K562 (cell line): ENCODE measurements around the gene STX19. TPM values are rescaled to one million over a fixed set of nuclear protein-coding genes. Genes with fewer than 3 reads are reported as not detected.
A peak's percentile ranks its signal among the peaks of the same experiment; 100 is the strongest.

Source experiments
- ARNT ChIP-seq, 2 experiments: fragments of 450-650 bp; IDR thresholded peaks; 2 replicates each; pipeline ENCODE4 v1.6.1; 2016; ENCODE audit warnings: mild to moderate bottlenecking in 1 of 2
- EP300 ChIP-seq: IDR thresholded peaks from 2 replicates; pipeline ENCODE4 v1.6.1; 2012; ENCODE audit warnings: low read length, improper control_type of control experiment
- FOXJ3 ChIP-seq: sonication (generic); formaldehyde crosslinking; IDR thresholded peaks from 2 replicates; pipeline ENCODE4 v1.4.0; 2020; ENCODE audit warnings: mild to moderate bottlenecking, missing genetic modification reagents
- HDAC6 ChIP-seq: IDR thresholded peaks from 2 replicates; pipeline ENCODE4 v1.6.1; 2012; ENCODE audit warnings: low read depth, mild to moderate bottlenecking, control low read depth, inconsistent platforms, low read length, moderate library complexity
- NFXL1 ChIP-seq: fragments of 450-650 bp; formaldehyde crosslinking; IDR thresholded peaks from 2 replicates; pipeline ENCODE4 v1.4.0; 2021; ENCODE audit warnings: mild to moderate bottlenecking
- NR2C1 ChIP-seq, 2 experiments: fragments of 450-650 bp; IDR thresholded peaks; 2 replicates each; pipeline ENCODE4 v1.6.1; 2017; ENCODE audit warnings: mild to moderate bottlenecking in 2 of 2, antibody characterized with exemption in 1 of 2, inconsistent platforms in 1 of 2, missing compliant biosample characterization in 1 of 2, missing genetic modification characterization in 1 of 2
- POLR2G ChIP-seq: fragments of 200-400 bp; formaldehyde crosslinking; IDR thresholded peaks from 2 replicates; pipeline ENCODE4 v1.6.1; 2017; ENCODE audit warnings: low read depth, mild to moderate bottlenecking, antibody characterized with exemption, low read length, moderate library complexity
- ZNF12 ChIP-seq: sonication (generic); formaldehyde crosslinking; IDR thresholded peaks from 2 replicates; pipeline ENCODE4 v1.4.0; 2020; ENCODE audit warnings: mild to moderate bottlenecking, missing genetic modification reagents
- ZNF239 ChIP-seq: fragments of 250-450 bp; sonication (Bioruptor Pico); IDR thresholded peaks from 2 replicates; pipeline ENCODE4 v1.4.0; 2020; ENCODE audit warnings: mild to moderate bottlenecking
- ZNF311 ChIP-seq: fragments of 250-450 bp; sonication (Bioruptor Pico); IDR thresholded peaks from 2 replicates; pipeline ENCODE4 v1.4.0; 2020; ENCODE audit warnings: mild to moderate bottlenecking, moderate library complexity
- polyA plus RNA-seq, 8 experiments: library from polyadenylated mRNA; depleted of rRNA in 4 of 8; stranded (reverse) in 5 of 8; unstranded in 3 of 8; fragments of >200 nt; fragmentation: Nextera tagmentation in 2 of 8; fragmentation: Illumina TruSeq in 1 of 8; extraction: Ambion mirVana in 2 of 8; extraction: Trizol in 1 of 8; gene quantifications; 2 replicates each; pipeline versions ENCODE4 v1.2.1 to v1.2.3, GENCODE V29; 2011 to 2014; ENCODE audit warnings: inconsistent platforms in 1 of 8, missing spikeins in 1 of 8
- total RNA-seq, 7 experiments: library from RNA; depleted of rRNA in 6 of 7; stranded (reverse); fragments of >200 nt in 6 of 7; fragmentation: Illumina TruSeq in 2 of 7; extraction: Trizol in 2 of 7; gene quantifications; 2 replicates each; pipeline versions ENCODE4 v1.2.1 to v1.2.3, GENCODE V29; 2011 to 2021; ENCODE audit warnings: low replicate concordance in 1 of 7
- TF ChIP-seq, protein P1 (sequence below): sonication (generic); formaldehyde crosslinking; IDR thresholded peaks from 2 replicates; pipeline ENCODE4 v1.8.0; 2022; ENCODE audit warnings: mild to moderate bottlenecking, missing genetic modification reagents
- TF ChIP-seq, protein P2 (sequence below): IDR thresholded peaks from 2 replicates; pipeline ENCODE4 v1.6.1; 2016; ENCODE audit warnings: missing genetic modification characterization, missing compliant biosample characterization
- TF ChIP-seq, protein P3 (sequence below): sonication (generic); formaldehyde crosslinking; IDR thresholded peaks from 2 replicates; pipeline ENCODE4 v1.9.0; 2022; ENCODE audit warnings: mild to moderate bottlenecking, missing genetic modification reagents
- TF ChIP-seq, protein P4 (sequence below), 2 experiments: fragments of 450-650 bp; IDR thresholded peaks; 2 replicates each; pipeline ENCODE4 v1.6.1; 2016
- TF ChIP-seq, protein P5 (sequence below): fragments of 450-650 bp; IDR thresholded peaks from one replicate; pipeline ENCODE4 v1.6.1; 2018; ENCODE audit warnings: mild to moderate bottlenecking, moderate library complexity; ENCODE audit not compliant: partially characterized antibody
- TF ChIP-seq, protein P6 (sequence below), 2 experiments: IDR thresholded peaks in 1 of 2; conservative IDR thresholded peaks in 1 of 2; 2 replicates each; pipeline ENCODE4 v1.6.1; 2016; ENCODE audit warnings: low read depth in 2 of 2, mild to moderate bottlenecking in 1 of 2, missing compliant biosample characterization in 1 of 2, missing genetic modification characterization in 1 of 2, moderate library complexity in 1 of 2

The STX19 gene
- total and polyA plus RNA-seq, 9 of the 15 experiments (the other 6 are each of a cell fraction or from before 2014, with no cell fraction given), result 0.04 TPM; not detected in 8

DNA sequence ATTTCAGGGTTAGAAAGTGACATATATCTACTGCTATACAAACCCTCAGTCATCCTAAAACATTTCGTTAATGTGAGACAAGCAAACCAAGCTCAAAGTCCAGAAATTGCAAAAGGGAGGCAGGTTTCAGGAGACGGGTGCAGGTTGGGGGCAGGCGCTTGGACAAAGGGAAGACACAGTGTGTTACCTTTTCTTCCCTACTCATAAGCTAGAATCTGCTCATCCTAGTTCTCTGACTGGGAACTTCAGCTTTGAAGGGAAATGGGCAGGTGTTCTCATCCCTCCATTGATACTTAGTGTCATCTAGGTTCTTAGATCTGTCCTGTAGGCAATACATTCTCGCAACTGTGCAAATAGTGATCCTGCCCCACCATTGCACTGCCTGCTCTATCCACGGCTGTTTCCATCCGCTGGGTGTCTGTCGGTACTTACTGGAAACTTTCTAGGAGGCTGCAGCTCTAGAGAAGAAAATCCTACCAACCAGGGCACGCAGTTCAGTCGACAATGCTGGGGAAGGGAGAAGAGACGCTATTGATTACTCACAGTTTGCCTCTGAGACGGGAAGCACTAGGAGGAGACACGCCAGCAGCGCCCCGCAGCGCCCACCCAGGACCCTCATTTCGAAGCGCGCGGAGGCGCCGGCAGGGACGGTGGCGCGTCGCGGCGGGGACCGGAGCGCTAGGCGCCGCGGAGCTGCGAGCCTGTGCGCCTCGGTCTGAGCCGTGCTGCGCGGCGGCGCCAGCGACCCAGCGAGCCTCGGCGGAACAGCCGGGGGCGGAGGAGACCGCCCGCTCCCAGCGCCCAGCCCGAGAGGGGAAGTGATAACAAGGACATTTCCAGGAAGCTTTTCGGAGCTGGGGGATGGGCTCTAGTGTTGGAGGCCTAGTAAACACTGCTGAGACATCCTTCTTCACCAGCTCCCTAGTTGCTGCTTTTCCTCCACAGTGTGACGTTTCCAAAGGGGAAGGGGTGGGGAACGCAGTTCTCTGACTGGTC, 55.0 kb downstream of the STX19 start, which contains the start of gene PROS1 (continued):
- TF ChIP-seq ARNT (IDR thresholded peaks at IDR 0.05) (0 out of 4 replicates have a peak, but pooled peaks of 1 of the 2 experiments have one; percentile 18), ZNF311 (CRISPR knock-in tag) (no peak), ZNF12 (no peak), HDAC6 (no peak), FOXJ3 (CRISPR knock-in tag) (no peak), NR2C1 (IDR thresholded peaks at IDR 0.05) (no peak), NR2C1 (tag; IDR thresholded peaks at IDR 0.05) (no peak), EP300 (peak; percentile 66; the same call in 1 of the 2 replicates), NFXL1 (CRISPR knock-in tag) (no peak), ZNF239 (CRISPR knock-in tag) (no peak), POLR2G (peak; percentile 98)
- TF ChIP-seq, protein P1, sequence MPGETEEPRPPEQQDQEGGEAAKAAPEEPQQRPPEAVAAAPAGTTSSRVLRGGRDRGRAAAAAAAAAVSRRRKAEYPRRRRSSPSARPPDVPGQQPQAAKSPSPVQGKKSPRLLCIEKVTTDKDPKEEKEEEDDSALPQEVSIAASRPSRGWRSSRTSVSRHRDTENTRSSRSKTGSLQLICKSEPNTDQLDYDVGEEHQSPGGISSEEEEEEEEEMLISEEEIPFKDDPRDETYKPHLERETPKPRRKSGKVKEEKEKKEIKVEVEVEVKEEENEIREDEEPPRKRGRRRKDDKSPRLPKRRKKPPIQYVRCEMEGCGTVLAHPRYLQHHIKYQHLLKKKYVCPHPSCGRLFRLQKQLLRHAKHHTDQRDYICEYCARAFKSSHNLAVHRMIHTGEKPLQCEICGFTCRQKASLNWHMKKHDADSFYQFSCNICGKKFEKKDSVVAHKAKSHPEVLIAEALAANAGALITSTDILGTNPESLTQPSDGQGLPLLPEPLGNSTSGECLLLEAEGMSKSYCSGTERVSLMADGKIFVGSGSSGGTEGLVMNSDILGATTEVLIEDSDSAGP (CRISPR knock-in tag), result no peak
- TF ChIP-seq, protein P2, sequence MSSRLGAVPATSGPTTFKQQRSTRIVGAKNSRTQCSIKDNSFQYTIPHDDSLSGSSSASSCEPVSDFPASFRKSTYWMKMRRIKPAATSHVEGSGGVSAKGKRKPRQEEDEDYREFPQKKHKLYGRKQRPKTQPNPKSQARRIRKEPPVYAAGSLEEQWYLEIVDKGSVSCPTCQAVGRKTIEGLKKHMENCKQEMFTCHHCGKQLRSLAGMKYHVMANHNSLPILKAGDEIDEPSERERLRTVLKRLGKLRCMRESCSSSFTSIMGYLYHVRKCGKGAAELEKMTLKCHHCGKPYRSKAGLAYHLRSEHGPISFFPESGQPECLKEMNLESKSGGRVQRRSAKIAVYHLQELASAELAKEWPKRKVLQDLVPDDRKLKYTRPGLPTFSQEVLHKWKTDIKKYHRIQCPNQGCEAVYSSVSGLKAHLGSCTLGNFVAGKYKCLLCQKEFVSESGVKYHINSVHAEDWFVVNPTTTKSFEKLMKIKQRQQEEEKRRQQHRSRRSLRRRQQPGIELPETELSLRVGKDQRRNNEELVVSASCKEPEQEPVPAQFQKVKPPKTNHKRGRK, result no peak
- TF ChIP-seq, protein P3, sequence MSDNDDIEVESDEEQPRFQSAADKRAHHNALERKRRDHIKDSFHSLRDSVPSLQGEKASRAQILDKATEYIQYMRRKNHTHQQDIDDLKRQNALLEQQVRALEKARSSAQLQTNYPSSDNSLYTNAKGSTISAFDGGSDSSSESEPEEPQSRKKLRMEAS (CRISPR knock-in tag), result no peak
- TF ChIP-seq, protein P4, sequence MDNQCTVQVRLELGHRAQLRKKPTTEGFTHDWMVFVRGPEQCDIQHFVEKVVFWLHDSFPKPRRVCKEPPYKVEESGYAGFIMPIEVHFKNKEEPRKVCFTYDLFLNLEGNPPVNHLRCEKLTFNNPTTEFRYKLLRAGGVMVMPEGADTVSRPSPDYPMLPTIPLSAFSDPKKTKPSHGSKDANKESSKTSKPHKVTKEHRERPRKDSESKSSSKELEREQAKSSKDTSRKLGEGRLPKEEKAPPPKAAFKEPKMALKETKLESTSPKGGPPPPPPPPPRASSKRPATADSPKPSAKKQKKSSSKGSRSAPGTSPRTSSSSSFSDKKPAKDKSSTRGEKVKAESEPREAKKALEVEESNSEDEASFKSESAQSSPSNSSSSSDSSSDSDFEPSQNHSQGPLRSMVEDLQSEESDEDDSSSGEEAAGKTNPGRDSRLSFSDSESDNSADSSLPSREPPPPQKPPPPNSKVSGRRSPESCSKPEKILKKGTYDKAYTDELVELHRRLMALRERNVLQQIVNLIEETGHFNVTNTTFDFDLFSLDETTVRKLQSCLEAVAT (IDR thresholded peaks at IDR 0.05), result 0 out of 4 replicates have a peak, but pooled peaks of 1 of the 2 experiments have one; percentile 20
- TF ChIP-seq, protein P5, sequence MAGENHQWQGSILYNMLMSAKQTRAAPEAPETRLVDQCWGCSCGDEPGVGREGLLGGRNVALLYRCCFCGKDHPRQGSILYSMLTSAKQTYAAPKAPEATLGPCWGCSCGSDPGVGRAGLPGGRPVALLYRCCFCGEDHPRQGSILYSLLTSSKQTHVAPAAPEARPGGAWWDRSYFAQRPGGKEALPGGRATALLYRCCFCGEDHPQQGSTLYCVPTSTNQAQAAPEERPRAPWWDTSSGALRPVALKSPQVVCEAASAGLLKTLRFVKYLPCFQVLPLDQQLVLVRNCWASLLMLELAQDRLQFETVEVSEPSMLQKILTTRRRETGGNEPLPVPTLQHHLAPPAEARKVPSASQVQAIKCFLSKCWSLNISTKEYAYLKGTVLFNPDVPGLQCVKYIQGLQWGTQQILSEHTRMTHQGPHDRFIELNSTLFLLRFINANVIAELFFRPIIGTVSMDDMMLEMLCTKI, result no peak
- TF ChIP-seq, protein P6, sequence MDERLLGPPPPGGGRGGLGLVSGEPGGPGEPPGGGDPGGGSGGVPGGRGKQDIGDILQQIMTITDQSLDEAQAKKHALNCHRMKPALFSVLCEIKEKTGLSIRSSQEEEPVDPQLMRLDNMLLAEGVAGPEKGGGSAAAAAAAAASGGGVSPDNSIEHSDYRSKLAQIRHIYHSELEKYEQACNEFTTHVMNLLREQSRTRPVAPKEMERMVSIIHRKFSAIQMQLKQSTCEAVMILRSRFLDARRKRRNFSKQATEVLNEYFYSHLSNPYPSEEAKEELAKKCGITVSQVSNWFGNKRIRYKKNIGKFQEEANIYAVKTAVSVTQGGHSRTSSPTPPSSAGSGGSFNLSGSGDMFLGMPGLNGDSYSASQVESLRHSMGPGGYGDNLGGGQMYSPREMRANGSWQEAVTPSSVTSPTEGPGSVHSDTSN (CRISPR knock-in tag; IDR thresholded peaks at IDR 0.05; ENCODE audit: low read depth), result no peak
- TF ChIP-seq, protein P6 (tag; conservative IDR thresholded peaks at IDR 0.05; ENCODE audit: low read depth), result no peak
